T-cell (primary cell): ENCODE measurements around the gene PRR35. TPM values are rescaled to one million over a fixed set of nuclear protein-coding genes. Genes with fewer than 3 reads are reported as not detected.

Source experiments
- ATAC-seq, 4 experiments: fragments of 200-7000 bp in 3 of 4; fragments of 150-1000 bp in 1 of 4; cut with Tn5 transposase; replicated peaks in 1 of 4; 1 replicate in 3 of 4; 2 replicates in 1 of 4; pipeline ENCODE4 v1.10.0; 2021; ENCODE audit warnings: moderate library complexity in 3 of 4, mild to moderate bottlenecking in 2 of 4, moderate number of reproducible peaks in 1 of 4
- CTCF ChIA-PET, 2 donors: fragments of 300-600 bp; sonication (Branson Sonifier 250); formaldehyde crosslinking; loops; one replicate each; lab custom pipeline; 2022; ENCODE audit warnings: antibody characterized with exemption in 2 of 2; lab: Charles Lee
- POLR2A ChIA-PET, 2 donors: fragments of 300-600 bp; sonication (Branson Sonifier 250); formaldehyde crosslinking; loops; one replicate each; lab custom pipeline; 2022; ENCODE audit warnings: antibody characterized with exemption in 2 of 2; lab: Charles Lee
- DNase-seq, 35 experiments: peaks; one replicate each; pipeline versions ENCODE4 v3.0.0 to v3.0.0-alpha.2; 2013 to 2023
- H3K27ac ChIP-seq: one replicate; pipeline ENCODE4 v1.5.1; 2013; ENCODE audit warnings: low read length
- H3K27me3 ChIP-seq, 2 experiments: replicated peaks in 1 of 2; 1 replicate in 1 of 2; 2 replicates in 1 of 2; pipeline versions ENCODE4 v1.6.1 to v1.7.0; 2013; ENCODE audit warnings: low read length in 1 of 2, mixed read lengths in 1 of 2; ENCODE audit not compliant: control insufficient read depth in 2 of 2, insufficient read depth in 2 of 2; ENCODE audit errors: extremely low read depth in 1 of 2
- H3K36me3 ChIP-seq, 2 donors: 1 replicate in 1 of 2; 2 replicates in 1 of 2; pipeline versions ENCODE4 v1.6.1 to v1.7.0; 2013; ENCODE audit warnings: low read length in 1 of 2; ENCODE audit not compliant: control insufficient read depth in 2 of 2, insufficient read depth in 1 of 2; ENCODE audit errors: extremely low read depth in 1 of 2
- H3K4me1 ChIP-seq, 2 experiments: 1 replicate in 1 of 2; 2 replicates in 1 of 2; pipeline versions ENCODE4 v1.6.1 to v1.7.0; 2013; ENCODE audit warnings: low read length in 2 of 2, mixed read lengths in 1 of 2; ENCODE audit not compliant: insufficient read depth in 2 of 2, control insufficient read depth in 1 of 2; ENCODE audit errors: extremely low read depth in 1 of 2
- H3K4me3 ChIP-seq, 2 donors: 1 replicate in 1 of 2; 2 replicates in 1 of 2; pipeline versions ENCODE4 v1.5.1 to v1.7.0; 2013; ENCODE audit warnings: mild to moderate bottlenecking in 2 of 2, low read length in 1 of 2, moderate library complexity in 1 of 2; ENCODE audit not compliant: control insufficient read depth in 1 of 2; ENCODE audit errors: extremely low read depth in 1 of 2
- H3K9me3 ChIP-seq: 2 replicates; pipeline ENCODE4 v1.7.0; 2013
- H3K27ac Mint-ChIP-seq, 2 donors: one replicate each; pipeline ENCODE4 v1.8.0; 2020 to 2021; ENCODE audit warnings: mild to moderate bottlenecking in 2 of 2, mixed read lengths in 2 of 2
- H3K27me3 Mint-ChIP-seq, 2 donors: one replicate each; pipeline ENCODE4 v1.8.0; 2021 to 2022; ENCODE audit warnings: mixed read lengths in 2 of 2
- H3K36me3 Mint-ChIP-seq: one replicate; pipeline ENCODE4 v1.8.0; 2021; ENCODE audit warnings: mixed read lengths
- H3K4me1 Mint-ChIP-seq, 3 donors: one replicate each; pipeline ENCODE4 v1.8.0; 2020 to 2022; ENCODE audit warnings: mixed read lengths in 3 of 3, mild to moderate bottlenecking in 1 of 3
- H3K4me3 Mint-ChIP-seq, 3 donors: one replicate each; pipeline ENCODE4 v1.8.0; 2020 to 2022; ENCODE audit warnings: mild to moderate bottlenecking in 3 of 3, mixed read lengths in 3 of 3, moderate library complexity in 3 of 3
- H3K9me3 Mint-ChIP-seq, 3 donors: one replicate each; pipeline ENCODE4 v1.8.0; 2020 to 2022; ENCODE audit warnings: mixed read lengths in 3 of 3
- WGBS: methylation state at CpG from one replicate; pipeline ENCODE4 v1.1.5; 2013; ENCODE audit warnings: missing lambda C conversion rate; ENCODE audit not compliant: insufficient coverage; 5-methylcytosine and 5-hydroxymethylcytosine counted together
- total RNA-seq, 35 experiments: library from RNA in 6 of 35; stranded (reverse) in 6 of 35; fragments of 120-200 nt in 1 of 35; gene quantifications; one replicate each; pipeline versions ENCODE4 v1.2.1 to v1.2.4 and lab custom pipeline; 2013 to 2026

PRR35 gene
- total RNA-seq, 5 donors from 2014 or later (not counting 1 experiment from before 2014, with no cell fraction given) = not detected

GRCh38 chr16:561957-562938, 2.1 kb downstream of the PRR35 start:
- peaks cover 0 to 16% of the 10 kb centered on the region in 2 donors for H3K27me3 Mint-ChIP-seq
- DNase-seq (no peak), ATAC-seq (no peak)
- 91% methylated on average over 37 of the region's 43 CpGs for WGBS
- peak overlapping the region in 1 of 2 donors; percentile 11 for H3K27ac Mint-ChIP-seq
- H3K4me3 ChIP-seq = no peak overlapping the region
- peaks cover 9 to 12% (median 9%) of the 10 kb centered on the region in 3 donors for H3K4me1 Mint-ChIP-seq
- ChIA-PET CTCF (no interaction called here), POLR2A (no interaction called here)
- H3K9me3 Mint-ChIP-seq = no peaks in the 10 kb centered on the region
- H3K36me3 ChIP-seq = no peaks in the 10 kb centered on the region
- H3K27ac ChIP-seq = no peak overlapping the region
- H3K9me3 ChIP-seq = no peaks in the 10 kb centered on the region
- H3K4me1 ChIP-seq = peaks cover 4 to 19% of the 10 kb centered on the region in 2 experiments
- H3K27me3 ChIP-seq = peaks cover 0 to 38% of the 10 kb centered on the region in 2 experiments
- no peaks in the 10 kb centered on the region for H3K36me3 Mint-ChIP-seq
- no peak overlapping the region for H3K4me3 Mint-ChIP-seq

GRCh38 chr16:563072-563644, 3.0 kb downstream of the PRR35 start:
- H3K36me3 Mint-ChIP-seq = no peaks in the 10 kb centered on the region

GRCh38 chr16:564690-565418, 4.7 kb downstream of the PRR35 start:
- ChIA-PET CTCF (no interaction called here), POLR2A (no interaction called here)
- H3K27ac ChIP-seq = no peak overlapping the region
- ATAC-seq (no peak), DNase-seq (no peak)
- H3K4me3 ChIP-seq = no peak overlapping the region
- peaks cover 10 to 38% of the 10 kb centered on the region in 2 experiments for H3K4me1 ChIP-seq
- no peaks in the 10 kb centered on the region for H3K36me3 ChIP-seq
- no peak overlapping the region for H3K4me3 Mint-ChIP-seq
- 92% methylated on average over 36 of the region's 42 CpGs for WGBS
- peaks cover 17 to 19% (median 17%) of the 10 kb centered on the region in 3 donors for H3K4me1 Mint-ChIP-seq
- no peaks in the 10 kb centered on the region for H3K9me3 ChIP-seq
- H3K36me3 Mint-ChIP-seq = no peaks in the 10 kb centered on the region
- no peak overlapping the region for H3K27ac Mint-ChIP-seq
- H3K27me3 Mint-ChIP-seq = peaks cover 0 to 6% of the 10 kb centered on the region in 2 donors
- peaks cover 0 to 12% of the 10 kb centered on the region in 2 experiments for H3K27me3 ChIP-seq
- H3K9me3 Mint-ChIP-seq = no peaks in the 10 kb centered on the region

More at GRCh38 chr16:563072-563644, 3.0 kb downstream of the PRR35 start:
- no peaks in the 10 kb centered on the region for H3K9me3 ChIP-seq
- DNase-seq = no peak
- H3K4me3 ChIP-seq = no peak overlapping the region
- no peak overlapping the region for H3K27ac ChIP-seq
- ChIA-PET POLR2A (no interaction called here), CTCF (no interaction called here)
- Mint-ChIP-seq H3K4me1 (peaks cover 9 to 12% (median 10%) of the 10 kb centered on the region in 3 donors), H3K27ac (no peak overlapping the region), H3K27me3 (peaks cover 0 to 15% of the 10 kb centered on the region in 2 donors), H3K4me3 (no peak overlapping the region), H3K9me3 (no peaks in the 10 kb centered on the region)
- H3K36me3 ChIP-seq = no peaks in the 10 kb centered on the region
- whole genome bisulfite sequencing = 82% methylated on average over 27 of the region's 30 CpGs
- peaks cover 0 to 29% of the 10 kb centered on the region in 2 experiments for H3K27me3 ChIP-seq
- H3K4me1 ChIP-seq = peaks cover 4 to 28% of the 10 kb centered on the region in 2 experiments
- no peak for ATAC-seq

- Mint-ChIP-seq H3K27me3 (peaks cover 0 to 6% of the 10 kb centered on the region in 2 donors), H3K27ac (no peak overlapping the region), H3K9me3 (no peaks in the 10 kb centered on the region), H3K4me3 (peak overlapping the region in 1 of 3 donors; percentile 78), H3K36me3 (no peaks in the 10 kb centered on the region), H3K4me1 (peaks cover 19 to 21% (median 20%) of the 10 kb centered on the region in 3 donors)
- Histone ChIP-seq H3K9me3 (no peaks in the 10 kb centered on the region), H3K4me3 (no peak overlapping the region), H3K27ac (no peak overlapping the region), H3K36me3 (no peaks in the 10 kb centered on the region), H3K27me3 (peaks cover 0 to 12% of the 10 kb centered on the region in 2 experiments), H3K4me1 (peaks cover 11 to 43% of the 10 kb centered on the region in 2 experiments)
- DNase-seq (no peak), ATAC-seq (no peak)
- CTCF ChIA-PET = no interaction called here
- 92% methylated on average over 24 of the region's 35 CpGs for WGBS
- POLR2A ChIA-PET = no interaction called here
Measured at GRCh38 chr16:565419-566330, 5.5 kb downstream of the PRR35 start.

- Mint-ChIP-seq H3K4me1 (peaks cover 29 to 31% (median 30%) of the 10 kb centered on the region in 3 donors), H3K27ac (peak within 1 kb of the TSS; percentile 79 to 89), H3K27me3 (peaks cover 0 to 6% of the 10 kb centered on the region in 2 donors), H3K4me3 (peak within 1 kb of the TSS; percentile 64 to 78 (median 65)), H3K36me3 (no peaks in the 10 kb centered on the region), H3K9me3 (no peaks in the 10 kb centered on the region)
- peak in 29 of 35 experiments; percentile 15 to 68 (median 38) for DNase-seq
- Histone ChIP-seq H3K27me3 (peaks cover 0 to 2% of the 10 kb centered on the region in 2 experiments), H3K27ac (peak within 1 kb of the TSS; percentile 31), H3K9me3 (no peaks in the 10 kb centered on the region), H3K36me3 (no peaks in the 10 kb centered on the region), H3K4me3 (peak within 1 kb of the TSS; percentile 35 to 46), H3K4me1 (peaks cover 11 to 50% of the 10 kb centered on the region in 2 experiments)
- ChIA-PET CTCF (interaction anchor here in 1 of 2 donors (0.6 kb wide), 2 partner anchors 10 to 503 kb away, joined by 4 read pairs; no protein-coding TSS in a partner anchor), POLR2A (no interaction called here)
- 32% methylated on average over 22 of the region's 26 CpGs for WGBS
- ATAC-seq = peak; percentile 43 to 61 (median 50)
Measured at GRCh38 chr16:566475-567372, 6.5 kb downstream of the PRR35 start, which contains the start of gene NHLRC4. TSS of gene NHLRC4 (plus strand) at chr16:567005. CDS start at chr16:568048, 1,043 bp downstream.
